Sigmoid colon (tissue), 7 donors: ENCODE data around the gene METRN. TPM values are rescaled to one million over a fixed set of nuclear protein-coding genes. Genes with fewer than 3 reads are reported as not detected.

Experiments used
- DNase-seq: peaks from one replicate; pipeline ENCODE4 v3.0.0-alpha.2; 2019
- H3K27ac ChIP-seq, 4 donors: fragments of 200-600 bp; sonication (generic); one replicate each; pipeline ENCODE4 v1.5.1; 2016 to 2019; ENCODE audit warnings: mild to moderate bottlenecking in 1 of 4
- H3K27me3 ChIP-seq, 3 donors: fragments of 200-600 bp; sonication (generic); one replicate each; pipeline ENCODE4 v1.5.1; 2019; ENCODE audit warnings: mild to moderate bottlenecking in 1 of 3
- H3K36me3 ChIP-seq, 4 donors: fragments of 200-600 bp; sonication (generic); one replicate each; pipeline ENCODE4 v1.5.1; 2016 to 2019
- H3K4me1 ChIP-seq, 4 donors: fragments of 200-600 bp; sonication (generic); one replicate each; pipeline ENCODE4 v1.5.1; 2017 to 2019
- H3K4me3 ChIP-seq, 4 donors: fragments of 200-600 bp; sonication (generic); one replicate each; pipeline ENCODE4 v1.5.1; 2017 to 2019; ENCODE audit warnings: mild to moderate bottlenecking in 2 of 4, moderate library complexity in 1 of 4
- H3K9me3 ChIP-seq, 4 donors: fragments of 200-600 bp in 3 of 4; sonication (generic) in 3 of 4; one replicate each; pipeline versions ENCODE4 v1.5.1 to v1.6.1; 2013 to 2019
- CTCF ChIP-seq, 4 experiments: fragments of 450-650 bp in 3 of 4; fragments of 200-600 bp in 1 of 4; IDR thresholded peaks; one replicate each; pipeline ENCODE4 v1.5.1; 2016 to 2019; ENCODE audit warnings: antibody characterized with exemption in 4 of 4, mild to moderate bottlenecking in 3 of 4, moderate library complexity in 2 of 4
- EP300 ChIP-seq, 4 donors: sonication (generic); formaldehyde crosslinking; IDR thresholded peaks; one replicate each; pipeline ENCODE4 v1.6.1; 2017; ENCODE audit warnings: antibody characterized with exemption in 4 of 4
- POLR2A ChIP-seq, 2 donors: fragments of 450-650 bp; IDR thresholded peaks; one replicate each; pipeline ENCODE4 v1.6.1; 2016; ENCODE audit warnings: antibody characterized with exemption in 2 of 2, mild to moderate bottlenecking in 2 of 2, moderate library complexity in 2 of 2
- POLR2AphosphoS5 ChIP-seq, 4 donors: sonication (generic); formaldehyde crosslinking; IDR thresholded peaks; one replicate each; pipeline ENCODE4 v1.6.1; 2017; ENCODE audit warnings: antibody characterized with exemption in 4 of 4
- WGBS, 2 donors: extraction: QIAGEN DNeasy Blood & Tissue Kit; methylation state at CpG; one replicate each; pipeline ENCODE4 v1.1.7; 2013; 5-methylcytosine and 5-hydroxymethylcytosine counted together
- intact Hi-C: fragments of 100-400 bp; cut with DNase I; formaldehyde crosslinking; loops from one replicate; pipeline ENCODE4 v1.15.1; 2023
- polyA plus RNA-seq, 3 donors: library from polyadenylated mRNA; stranded (reverse); fragments of 200-250 nt; gene quantifications; one replicate each; pipeline ENCODE4 v1.2.3, GENCODE V29; 2013
- total RNA-seq, 4 donors: library from RNA; depleted of rRNA; stranded (reverse); fragments of >200 nt; gene quantifications; one replicate each; pipeline ENCODE4 v1.1.0, GENCODE V29; 2016
- donor health status: healthy with polysubstance abuse.
- donor health status: Bipolar disorder and iron deficiency.
- donor health status: healthy.

The METRN gene
- total and polyA plus RNA-seq, 7 donors: 16.5 to 49.9 (median 31.8) TPM

- WGBS, 2 donors: 93 to 94% methylated on average over 19 of the region's 19 CpGs
- TF ChIP-seq EP300 (IDR thresholded peaks at IDR 0.05) (no peak), POLR2A (IDR thresholded peaks at IDR 0.05) (no peak), POLR2AphosphoS5 (IDR thresholded peaks at IDR 0.05) (no peak), CTCF (IDR thresholded peaks at IDR 0.05) (no peak)
- Histone ChIP-seq H3K36me3 (peaks cover 33 to 48% (median 39%) of the 10 kb centered on the region in 4 donors), H3K9me3 (no peaks in the 10 kb centered on the region), H3K4me1 (peaks cover 0 to 42% (median 33%) of the 10 kb centered on the region in 4 donors), H3K27me3 (no peaks in the 10 kb centered on the region), H3K27ac (no peak overlapping the region), H3K4me3 (no peak overlapping the region)
- intact Hi-C loops: no loop called here
- DNase-seq: no peak
Measured at GRCh38 chr16:672371-672770, 42.5 kb upstream of the METRN start.

GRCh38 chr16:672851-673250 lies 42.1 kb upstream of the METRN start:
- Histone ChIP-seq H3K9me3 (no peaks in the 10 kb centered on the region), H3K36me3 (peaks cover 33 to 48% (median 39%) of the 10 kb centered on the region in 4 donors), H3K4me3 (no peak overlapping the region), H3K27ac (no peak overlapping the region), H3K4me1 (peaks cover 0 to 38% (median 28%) of the 10 kb centered on the region in 4 donors), H3K27me3 (no peaks in the 10 kb centered on the region)
- 95 to 96% methylated on average over 21 of the region's 21 CpGs for WGBS, 2 donors
- DNase-seq: no peak
- TF ChIP-seq POLR2A (IDR thresholded peaks at IDR 0.05) (no peak), POLR2AphosphoS5 (IDR thresholded peaks at IDR 0.05) (no peak)
- intact Hi-C loops: no loop called here

- Histone ChIP-seq H3K4me1 (peaks cover 0 to 35% (median 26%) of the 10 kb centered on the region in 4 donors), H3K27me3 (no peaks in the 10 kb centered on the region), H3K9me3 (no peaks in the 10 kb centered on the region), H3K36me3 (peaks cover 33 to 48% (median 39%) of the 10 kb centered on the region in 4 donors), H3K27ac (no peak overlapping the region), H3K4me3 (no peak overlapping the region)
- no peak for DNase-seq
- intact Hi-C loops: no loop called here
- TF ChIP-seq CTCF (IDR thresholded peaks at IDR 0.05): no peak
- no peak for TF ChIP-seq POLR2AphosphoS5 (IDR thresholded peaks at IDR 0.05)
- 92% methylated on average over 18 of the region's 18 CpGs for WGBS, 2 donors
Measured at GRCh38 chr16:673399-673991, 41.4 kb upstream of the METRN start.

GRCh38 chr16:674214-674881 lies 40.6 kb upstream of the METRN start:
- H3K27me3 ChIP-seq: no peaks in the 10 kb centered on the region
- intact Hi-C loops: no loop called here
- H3K4me3 ChIP-seq: no peak overlapping the region
- WGBS, 2 donors: 73 to 85% methylated on average over 22 of the region's 22 CpGs
- no peak for DNase-seq
- H3K27ac ChIP-seq: peak overlapping the region in 1 of 4 donors; percentile 38
- peaks cover 33 to 48% (median 39%) of the 10 kb centered on the region in 4 donors for H3K36me3 ChIP-seq
- TF ChIP-seq POLR2A (IDR thresholded peaks at IDR 0.05): no peak
- no peak for TF ChIP-seq POLR2AphosphoS5 (IDR thresholded peaks at IDR 0.05)
- peaks cover 0 to 32% (median 21%) of the 10 kb centered on the region in 4 donors for H3K4me1 ChIP-seq
- H3K9me3 ChIP-seq: no peaks in the 10 kb centered on the region

GRCh38 chr16:674968-675883 lies 39.7 kb upstream of the METRN start, which contains the start of gene RHBDL1:
Gene RHBDL1, plus strand, starts transcription at chr16:675671. Its CDS starts 120 bp downstream, at chr16:675791.
- TF ChIP-seq EP300 (IDR thresholded peaks at IDR 0.05) (no peak), POLR2A (IDR thresholded peaks at IDR 0.05) (no peak), POLR2AphosphoS5 (IDR thresholded peaks at IDR 0.05) (peak in 1 of 4 donors; percentile 7), CTCF (IDR thresholded peaks at IDR 0.05) (no peak)
- no peak for DNase-seq
- Histone ChIP-seq H3K9me3 (no peaks in the 10 kb centered on the region), H3K27me3 (no peaks in the 10 kb centered on the region), H3K27ac (peak within 1 kb of the TSS in 3 of 4 donors; percentile 38 to 41 (median 41)), H3K36me3 (peaks cover 29 to 40% (median 32%) of the 10 kb centered on the region in 4 donors), H3K4me1 (peaks cover 0 to 29% (median 21%) of the 10 kb centered on the region in 4 donors), H3K4me3 (peak within 1 kb of the TSS; percentile 10 to 48 (median 36))
- WGBS, 2 donors: 2 to 5% methylated on average over 73 of the region's 73 CpGs
- intact Hi-C loops: no loop called here
